HG03196 (cell line): ENCODE results near the gene C2orf72.

Experiments used
- ATAC-seq: cut with Tn5 transposase; IDR thresholded peaks from one replicate; pipeline ENCODE4 v1.9.1; 2021; ENCODE audit not compliant: unreplicated experiment

The C2orf72 gene

GRCh38 chr2:231041061-231041689, 3.9 kb downstream of the C2orf72 start:
- no peak for ATAC-seq

- no peak for ATAC-seq
Observed at GRCh38 chr2:231043796-231044195, 6.5 kb downstream of the C2orf72 start.

GRCh38 chr2:231046916-231047273, 9.6 kb downstream of the C2orf72 start:
- no peak for ATAC-seq

DNA sequence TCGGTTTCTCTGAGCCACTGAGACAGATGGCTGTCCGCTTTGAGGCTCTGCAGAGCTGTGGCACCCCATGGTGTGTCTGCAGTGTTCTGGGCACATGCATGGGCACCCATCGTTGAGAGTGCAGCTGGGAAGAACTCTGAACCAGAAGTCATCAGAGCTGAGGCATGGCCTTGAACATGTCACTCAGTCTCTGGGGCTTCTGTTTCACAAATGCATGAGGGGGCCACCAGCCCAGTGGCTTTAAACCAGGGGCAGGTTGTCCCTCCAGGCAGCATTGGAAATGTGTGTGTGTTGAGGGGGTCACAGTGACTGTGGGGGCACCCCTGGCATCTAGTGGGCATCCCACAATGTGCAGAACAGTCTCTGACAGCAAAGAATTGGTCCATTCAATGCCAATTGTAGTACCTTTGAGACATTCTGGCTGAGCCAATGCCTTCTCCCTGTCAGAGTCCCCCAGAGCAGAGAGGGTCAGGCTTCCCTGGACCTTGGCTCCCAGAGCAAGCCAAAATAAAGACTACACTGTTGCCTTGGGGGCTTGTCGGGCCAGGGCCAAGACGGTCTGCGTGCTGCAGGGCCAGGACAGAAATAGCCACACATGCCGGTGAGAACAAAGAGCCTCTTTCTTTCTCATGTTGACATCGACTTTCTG, 10.1 kb downstream of the C2orf72 start:
- ATAC-seq, result no peak

DNA sequence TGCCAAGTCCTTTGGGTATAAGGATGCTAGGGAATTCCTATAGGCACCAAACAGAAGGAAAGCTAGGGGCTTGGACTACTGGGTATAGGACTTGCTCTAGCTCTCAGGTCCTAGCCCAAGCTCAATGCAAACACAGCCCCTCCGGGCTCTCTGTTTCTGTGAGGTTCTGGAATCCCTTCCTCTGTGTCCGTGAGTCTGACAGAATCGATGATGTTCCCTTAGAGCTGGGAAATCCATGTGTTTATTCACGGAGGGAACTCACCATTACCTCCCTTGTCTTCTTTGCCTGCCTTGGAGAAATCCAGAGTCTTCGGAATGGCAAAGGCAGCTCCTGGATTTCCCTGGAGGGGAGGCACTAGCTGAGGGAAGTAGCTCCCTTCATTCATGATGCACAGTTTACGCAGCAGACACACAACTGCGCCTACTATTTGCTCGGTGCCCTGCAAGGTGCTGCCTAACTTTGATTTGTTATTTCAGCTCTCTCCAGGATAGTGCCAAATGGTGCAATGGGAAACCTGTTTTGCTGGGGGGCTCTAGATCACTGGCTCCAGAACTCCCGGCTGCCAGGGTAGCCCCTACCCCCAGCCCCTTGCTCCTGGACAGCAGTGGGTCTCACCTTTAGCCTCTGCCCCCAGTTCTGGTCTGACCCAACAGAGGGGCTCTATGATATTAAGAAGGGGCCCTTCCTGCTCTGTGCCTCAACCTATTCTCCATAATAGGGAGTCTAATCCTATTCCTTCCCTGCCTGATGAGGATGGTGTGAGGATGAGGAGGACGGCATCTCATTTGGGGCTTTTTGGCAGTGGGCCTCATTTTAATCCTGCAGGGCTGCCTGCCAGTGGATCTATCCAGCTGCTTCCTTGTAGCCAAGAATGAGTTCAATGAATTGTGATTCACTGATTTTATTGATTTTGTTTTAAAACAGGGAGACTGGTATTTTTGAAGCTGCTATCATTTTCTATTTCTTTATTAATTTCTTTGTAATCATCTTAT, 10.9 kb downstream of the C2orf72 start:
- no peak for ATAC-seq

GRCh38 chr2:231049286-231050017, 12.1 kb downstream of the C2orf72 start:
- ATAC-seq, result no peak

DNA sequence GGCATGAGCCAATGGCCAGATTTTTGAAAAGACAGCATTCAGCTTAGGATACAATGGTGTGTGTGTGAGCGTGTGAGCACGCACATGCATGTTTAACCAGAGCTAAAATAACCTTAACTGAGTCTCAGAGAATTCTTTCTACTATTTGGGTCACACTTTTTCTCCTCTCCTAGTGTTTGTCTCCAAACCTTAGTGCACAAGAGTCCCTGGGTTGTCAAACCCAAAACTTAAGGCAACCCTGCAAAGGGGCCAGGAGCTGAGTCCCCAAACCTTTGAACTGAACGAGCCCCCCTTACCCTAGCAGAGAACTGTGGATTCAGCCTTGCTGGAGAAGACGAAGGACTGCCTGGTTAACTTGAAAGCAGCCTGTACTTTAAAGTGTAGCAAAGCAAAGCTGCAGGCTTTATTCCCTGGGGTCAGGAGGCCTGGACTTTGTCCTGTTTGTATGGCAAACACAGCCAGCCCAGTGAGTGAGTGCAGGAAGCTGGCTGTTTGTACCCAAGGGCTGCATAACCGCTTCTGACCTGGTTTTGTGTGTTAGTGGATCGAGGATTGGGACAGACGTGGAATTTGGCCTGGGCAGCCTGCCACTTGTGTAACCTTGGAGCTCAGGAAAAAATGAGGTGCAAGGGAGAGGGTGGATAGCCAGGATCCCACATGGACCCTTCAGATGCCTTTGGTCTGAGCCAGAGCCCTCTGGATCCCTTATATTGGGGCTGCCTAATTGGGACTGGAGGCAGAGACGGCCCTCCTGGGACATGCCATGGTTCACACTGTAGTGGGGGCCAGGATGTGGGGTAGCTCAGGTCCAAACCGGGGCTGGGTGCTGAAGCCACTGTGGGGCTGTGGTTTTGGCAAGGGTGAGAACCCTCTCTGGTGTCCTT, 12.9 kb downstream of the C2orf72 start:
- ATAC-seq, result no peak

GRCh38 chr2:231051116-231051515, 13.8 kb downstream of the C2orf72 start:
- ATAC-seq, result no peak

- peak; percentile 62 for ATAC-seq
Observed at GRCh38 chr2:231052494-231053451, 15.4 kb downstream of the C2orf72 start.

- no peak for ATAC-seq
Observed at GRCh38 chr2:231053846-231054245, 16.5 kb downstream of the C2orf72 start.

DNA sequence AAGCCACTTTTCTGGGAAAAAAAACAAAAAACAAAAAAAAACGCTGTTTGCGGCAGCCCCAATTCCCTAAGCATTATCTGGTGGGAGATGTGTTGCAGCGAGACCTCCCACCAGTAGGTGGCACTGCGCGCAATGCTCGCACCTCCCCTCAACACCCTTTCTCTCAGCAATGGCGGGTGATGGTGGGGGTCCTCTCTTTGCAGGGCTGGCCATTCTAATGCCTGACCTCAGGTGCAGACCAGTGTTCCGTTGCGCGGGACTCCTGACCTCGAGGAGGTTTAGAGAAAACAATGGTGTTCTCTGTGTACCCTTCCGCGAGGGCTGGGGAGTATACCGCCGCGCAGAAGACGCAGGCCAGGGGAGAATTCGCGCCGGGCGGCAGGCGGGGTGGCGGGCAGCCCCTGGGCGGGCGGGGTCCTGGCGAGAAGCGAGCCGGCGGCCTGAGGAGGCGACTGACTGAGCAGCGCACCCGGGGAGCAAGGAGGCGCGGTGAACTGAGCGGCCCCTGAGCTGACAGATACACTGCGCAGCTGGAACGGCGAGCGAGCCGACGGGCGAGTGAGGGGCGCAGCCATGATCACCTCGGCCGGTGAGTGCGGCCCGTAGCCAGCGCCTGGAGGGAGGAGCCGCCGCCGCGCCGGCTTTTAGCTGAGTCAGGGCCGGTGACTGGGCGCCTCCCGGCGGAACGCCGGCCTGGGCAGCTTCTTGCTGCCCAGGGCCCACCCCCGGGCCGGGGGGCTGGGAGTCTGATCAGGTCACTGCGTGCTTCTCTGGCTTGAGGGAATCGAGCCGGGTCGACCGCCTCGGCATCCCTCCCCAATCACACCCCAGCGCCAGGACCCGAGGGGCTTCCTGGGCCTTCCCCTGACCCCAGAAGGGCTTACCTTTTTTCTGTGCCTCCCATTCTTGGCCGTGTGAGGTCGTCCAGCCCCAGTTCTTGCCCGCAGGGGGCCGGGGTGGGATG, 19.4 kb downstream of the C2orf72 start, which contains the start of gene PSMD1:
Gene PSMD1 (plus strand): TSS at position 415 of the 964 bp plus-strand sequence. CDS start 159 bp downstream, at position 574.
- ATAC-seq, result peak; percentile 81

GRCh38 chr2:231057590-231057989, 20.3 kb downstream of the C2orf72 start:
- ATAC-seq, result no peak

- no peak for ATAC-seq
Observed at GRCh38 chr2:231058761-231059550, 21.6 kb downstream of the C2orf72 start.

DNA sequence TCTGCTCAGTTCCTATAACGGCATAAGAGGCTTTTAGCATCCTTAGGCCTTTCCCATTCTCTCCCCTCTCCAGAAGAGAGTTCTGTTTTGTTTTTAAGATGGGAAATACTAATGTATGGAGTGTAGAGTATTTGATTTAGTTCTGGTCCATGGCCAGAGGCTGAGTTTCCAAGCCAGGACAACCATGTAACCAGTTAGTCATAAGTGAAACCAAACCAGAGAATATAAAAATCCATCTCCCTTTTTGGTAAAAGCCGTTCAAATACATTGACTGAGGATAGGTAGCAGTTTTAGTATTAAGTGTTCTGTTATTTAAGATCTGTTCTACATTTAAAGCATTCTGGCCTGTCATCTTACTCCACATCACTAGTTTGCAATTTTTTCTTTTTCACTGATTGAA, 22.4 kb downstream of the C2orf72 start:
- no peak for ATAC-seq

DNA sequence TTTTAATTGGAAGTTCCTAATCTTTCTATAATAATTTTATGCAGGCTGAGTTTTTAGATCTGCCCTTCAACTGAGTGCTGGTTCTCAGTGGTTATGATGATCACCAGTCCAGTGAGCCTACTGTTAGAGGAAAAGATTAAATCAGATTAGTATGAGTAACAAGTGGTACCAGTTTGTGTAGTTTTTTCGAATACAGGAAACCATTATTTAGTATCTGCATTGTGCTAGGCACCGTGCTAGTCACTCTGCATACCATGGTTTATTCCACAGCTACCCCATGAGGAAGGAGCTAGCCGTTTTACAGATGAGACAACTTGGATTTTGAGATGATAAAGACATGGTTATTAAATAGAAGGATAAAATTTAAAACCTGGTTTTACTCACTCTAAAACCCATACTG, 25.5 kb downstream of the C2orf72 start:
- no peak for ATAC-seq

GRCh38 chr2:231063347-231063746, 26.0 kb downstream of the C2orf72 start:
- ATAC-seq, result no peak

GRCh38 chr2:231065966-231066365, 28.6 kb downstream of the C2orf72 start:
- no peak for ATAC-seq
